ENCODE measurements around the gene TFG.

TFG gene

DNA sequence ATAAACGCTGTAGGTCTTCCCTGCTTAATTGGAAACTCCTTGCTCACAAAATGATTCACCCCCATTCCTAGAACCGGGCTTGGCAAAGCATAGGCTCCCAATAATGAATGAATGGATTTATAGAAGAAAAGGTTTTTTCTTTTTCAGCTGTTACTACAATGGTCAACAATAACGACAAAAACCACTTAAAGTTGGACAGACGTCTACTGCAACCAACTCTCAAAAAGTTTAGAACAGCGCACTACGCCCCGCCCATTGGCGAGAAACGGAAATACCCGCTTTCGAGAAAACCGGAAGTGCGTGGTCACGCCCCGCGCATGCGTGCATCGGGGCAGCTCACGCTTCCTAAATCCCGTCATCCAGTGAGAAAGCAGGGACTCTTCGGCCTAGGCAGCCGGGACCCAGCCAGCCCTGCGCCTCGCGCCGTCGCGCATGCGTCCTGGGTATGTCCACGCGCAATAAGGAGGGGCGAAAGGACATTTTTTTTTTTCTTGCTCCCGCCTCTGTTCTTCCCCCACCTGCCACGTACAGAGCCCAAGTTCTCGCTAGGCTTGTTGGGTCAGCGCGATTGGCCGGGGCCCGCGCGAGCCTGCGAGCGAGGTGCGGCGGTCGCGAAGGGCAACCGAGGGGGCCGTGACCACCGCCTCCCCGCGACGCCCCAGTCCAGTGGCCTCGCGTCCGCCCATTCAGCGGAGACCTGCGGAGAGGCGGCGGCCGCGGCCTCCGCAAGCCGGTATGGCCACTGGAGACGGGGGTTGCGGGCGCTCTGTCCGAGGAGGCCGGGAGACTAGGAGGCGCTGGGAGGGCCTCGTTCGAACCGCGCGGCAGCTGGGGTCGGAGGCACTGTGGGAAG lies at the start of gene TFG:
TSS of gene TFG (plus strand) at position 506 of the 853 bp plus-strand sequence. CDS start 4,192 bp downstream, outside the sequence.
- TF ChIP-seq, protein P1, sequence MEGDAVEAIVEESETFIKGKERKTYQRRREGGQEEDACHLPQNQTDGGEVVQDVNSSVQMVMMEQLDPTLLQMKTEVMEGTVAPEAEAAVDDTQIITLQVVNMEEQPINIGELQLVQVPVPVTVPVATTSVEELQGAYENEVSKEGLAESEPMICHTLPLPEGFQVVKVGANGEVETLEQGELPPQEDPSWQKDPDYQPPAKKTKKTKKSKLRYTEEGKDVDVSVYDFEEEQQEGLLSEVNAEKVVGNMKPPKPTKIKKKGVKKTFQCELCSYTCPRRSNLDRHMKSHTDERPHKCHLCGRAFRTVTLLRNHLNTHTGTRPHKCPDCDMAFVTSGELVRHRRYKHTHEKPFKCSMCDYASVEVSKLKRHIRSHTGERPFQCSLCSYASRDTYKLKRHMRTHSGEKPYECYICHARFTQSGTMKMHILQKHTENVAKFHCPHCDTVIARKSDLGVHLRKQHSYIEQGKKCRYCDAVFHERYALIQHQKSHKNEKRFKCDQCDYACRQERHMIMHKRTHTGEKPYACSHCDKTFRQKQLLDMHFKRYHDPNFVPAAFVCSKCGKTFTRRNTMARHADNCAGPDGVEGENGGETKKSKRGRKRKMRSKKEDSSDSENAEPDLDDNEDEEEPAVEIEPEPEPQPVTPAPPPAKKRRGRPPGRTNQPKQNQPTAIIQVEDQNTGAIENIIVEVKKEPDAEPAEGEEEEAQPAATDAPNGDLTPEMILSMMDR (IDR thresholded peaks at IDR 0.05), result no peak

DNA sequence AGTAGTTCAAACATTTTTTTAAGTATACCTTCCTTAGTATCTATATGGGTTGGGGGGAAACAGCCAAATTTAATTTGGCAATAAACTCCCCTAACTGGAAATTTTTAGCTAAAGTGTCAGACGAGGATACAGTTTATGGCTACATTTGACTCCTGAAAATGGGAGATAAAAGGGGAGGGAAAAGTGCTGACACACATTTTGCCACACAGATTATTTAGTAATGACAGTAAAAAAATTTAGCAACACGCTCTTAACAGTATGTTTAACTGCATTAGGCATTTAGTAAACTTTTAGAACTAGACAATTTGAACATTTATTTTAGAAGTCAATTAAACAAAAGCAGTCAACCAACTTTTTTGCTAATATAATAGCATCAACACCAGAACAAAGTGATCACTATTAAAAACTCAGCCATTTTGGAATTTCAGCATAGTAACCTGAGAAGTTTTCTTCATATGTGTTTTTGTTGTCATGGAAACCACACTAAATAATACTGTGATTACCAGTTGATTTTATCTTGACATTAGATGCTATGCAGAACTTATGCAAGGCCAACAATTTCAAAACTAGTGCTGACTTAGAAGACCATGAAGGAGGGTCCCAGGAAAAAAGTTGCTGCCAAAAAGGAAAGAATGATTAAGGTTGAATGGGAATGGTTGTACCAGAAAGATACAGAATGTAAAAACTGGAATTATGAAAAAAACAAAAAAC lies 47.0 kb upstream of the TFG start:
- TF ChIP-seq, protein P1 (IDR thresholded peaks at IDR 0.05), result no peak

DNA sequence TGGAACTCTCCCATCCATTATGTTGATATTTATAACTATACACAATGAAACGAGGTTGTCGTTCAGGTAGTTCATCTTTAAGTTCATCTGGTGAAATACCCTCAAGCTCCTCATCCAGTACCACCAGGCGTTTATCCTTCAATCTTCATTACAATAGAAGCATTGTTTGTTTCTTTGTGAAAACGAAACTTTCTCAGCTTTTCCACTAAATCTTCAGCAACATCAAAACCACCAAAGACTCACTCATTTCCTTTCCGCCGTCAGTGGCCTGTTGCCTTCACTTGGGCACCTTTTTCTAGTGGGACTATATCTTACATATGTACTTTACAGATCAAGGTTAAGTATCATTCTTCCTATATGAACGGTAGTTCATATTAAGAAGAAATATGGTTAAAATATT lies 44.1 kb upstream of the TFG start:
- TF ChIP-seq, protein P1 (IDR thresholded peaks at IDR 0.05), result no peak

DNA sequence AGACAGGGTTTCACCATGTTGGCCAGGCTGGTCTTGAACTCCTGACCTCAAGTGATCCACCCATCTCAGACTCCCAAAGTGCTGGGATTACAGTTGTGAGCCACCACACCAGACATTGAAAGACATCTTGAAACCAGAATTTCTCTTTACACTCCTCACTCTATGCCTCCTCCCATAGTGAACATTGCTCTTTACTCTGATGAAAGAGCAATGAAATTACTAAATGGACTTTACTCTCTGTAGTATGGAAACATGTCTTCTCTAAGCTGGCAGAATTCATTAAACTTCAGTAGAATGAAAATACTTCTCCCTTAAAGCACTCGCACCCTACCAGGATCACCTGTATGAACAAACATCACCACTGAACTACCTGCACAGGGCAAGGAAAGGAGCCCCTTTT lies 27.8 kb upstream of the TFG start:
- TF ChIP-seq, protein P1 (IDR thresholded peaks at IDR 0.05), result no peak

DNA sequence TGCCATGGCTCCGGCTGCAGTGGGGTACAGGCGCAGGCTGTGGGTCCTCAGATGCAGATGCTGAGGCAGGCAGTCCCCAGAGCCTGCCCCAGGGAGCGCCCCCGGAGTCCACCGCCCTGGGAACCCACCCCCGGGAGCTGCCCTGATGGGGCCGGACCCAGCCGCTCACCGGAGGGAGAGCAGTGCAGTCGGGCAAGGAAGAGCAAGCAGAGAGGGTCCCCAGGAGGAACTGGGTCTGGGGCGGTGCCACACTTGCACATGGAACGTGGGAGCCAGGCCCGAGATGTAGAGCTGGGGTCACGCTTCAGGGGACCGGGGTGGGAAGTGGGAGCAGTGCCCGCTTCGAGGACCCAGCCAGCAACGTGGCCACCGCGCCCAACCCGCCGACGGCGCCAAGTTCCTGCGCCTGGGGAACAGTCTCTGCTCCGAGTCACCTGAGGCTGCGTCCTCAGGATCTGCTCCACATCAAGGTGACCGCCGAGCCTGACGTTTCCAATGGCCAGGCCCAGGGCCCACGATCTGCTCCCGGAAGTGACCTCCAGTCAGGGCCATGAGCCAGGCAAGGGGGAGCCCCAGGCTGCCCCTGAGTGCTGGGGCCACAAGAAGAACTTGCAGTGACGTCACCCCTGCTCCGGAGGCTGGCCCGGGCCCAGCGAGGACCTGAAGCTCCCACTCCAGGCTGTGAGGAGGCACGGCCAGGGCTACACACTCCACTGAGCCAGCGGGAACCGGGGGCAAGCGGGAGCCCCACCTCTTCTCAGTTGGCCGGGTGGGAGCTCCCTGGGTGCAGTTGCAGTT lies 27.0 kb upstream of the TFG start:
- TF ChIP-seq, protein P1 (IDR thresholded peaks at IDR 0.05), result no peak

DNA sequence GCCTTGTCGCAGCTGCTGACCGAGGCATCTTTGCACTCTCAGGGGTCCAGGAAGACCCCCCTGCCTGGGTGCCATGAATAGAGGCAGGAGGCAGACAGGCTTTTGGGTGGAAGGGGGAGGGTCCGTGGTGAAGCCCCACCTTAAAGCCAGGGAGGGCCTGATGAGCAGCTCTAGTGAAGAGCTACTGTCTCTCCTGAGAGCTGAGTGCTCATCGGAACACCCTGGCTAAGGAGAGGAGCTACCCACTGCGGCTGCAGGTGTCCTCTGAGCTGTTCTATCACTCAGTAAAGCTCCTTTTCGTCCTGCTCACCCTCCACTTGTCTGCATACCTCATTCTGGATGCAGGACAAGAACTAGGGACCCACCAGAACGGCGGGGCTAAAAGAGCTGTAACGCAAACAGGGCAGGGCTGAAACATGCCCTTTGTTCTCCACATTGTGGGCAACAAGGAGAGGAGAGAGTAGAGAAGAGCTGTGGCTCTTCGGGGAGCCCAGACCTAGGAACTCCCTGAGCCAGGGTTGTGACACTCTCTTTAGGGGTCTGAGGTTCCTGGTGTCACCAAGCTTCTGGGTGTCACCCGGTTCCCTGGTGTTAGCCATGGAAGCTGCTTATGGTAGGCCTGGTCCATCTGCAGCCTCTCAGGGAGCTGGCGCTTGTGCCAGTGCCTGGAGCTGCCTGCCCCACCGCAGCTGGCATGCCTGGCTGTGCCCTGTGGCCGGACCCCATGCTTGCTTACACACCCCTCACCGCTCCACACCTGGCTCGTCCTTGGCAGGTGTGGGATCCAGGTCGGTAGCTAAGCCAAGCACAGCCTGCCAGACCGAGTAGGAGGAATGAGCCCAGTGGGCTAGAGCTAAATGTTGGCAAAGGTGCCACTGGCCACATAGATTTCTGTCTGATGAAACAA lies 26.2 kb upstream of the TFG start:
- TF ChIP-seq, protein P1 (IDR thresholded peaks at IDR 0.05), result no peak
